NCI-H1092 treated with DMSO at 0.1 percent for 48 hours (cell line): ENCODE data around the gene CREB3L1.
A peak's percentile ranks its signal among the peaks of the same experiment; 100 is the strongest.

Experiments used
- DNase-seq: peaks from one replicate; lab custom pipeline; 2025; lab: John Stamatoyannopoulos, UW

The CREB3L1 gene

GRCh38 chr11:46327829-46328228 is 50.4 kb downstream of the CREB3L1 start:
- no peak for DNase-seq

DNA sequence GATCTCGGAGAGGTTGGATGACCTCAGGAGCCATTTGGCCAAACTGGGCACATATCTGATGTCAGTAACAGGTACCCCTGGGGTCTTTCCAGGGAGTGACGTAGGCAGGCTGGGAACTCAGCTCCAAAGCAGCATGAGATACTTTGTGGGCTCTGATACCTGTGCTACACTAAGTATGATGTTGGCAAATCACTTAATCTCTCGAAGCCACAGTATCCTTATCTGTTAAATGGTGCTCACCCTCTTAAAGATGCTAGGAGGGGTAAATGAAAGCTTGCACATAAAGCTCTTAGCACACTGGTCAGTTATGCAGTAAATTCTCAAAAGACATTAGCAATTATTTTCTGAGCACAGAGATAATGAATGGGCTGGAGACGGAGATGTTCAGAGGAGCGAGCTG is 52.7 kb downstream of the CREB3L1 start:
- no peak for DNase-seq

DNA sequence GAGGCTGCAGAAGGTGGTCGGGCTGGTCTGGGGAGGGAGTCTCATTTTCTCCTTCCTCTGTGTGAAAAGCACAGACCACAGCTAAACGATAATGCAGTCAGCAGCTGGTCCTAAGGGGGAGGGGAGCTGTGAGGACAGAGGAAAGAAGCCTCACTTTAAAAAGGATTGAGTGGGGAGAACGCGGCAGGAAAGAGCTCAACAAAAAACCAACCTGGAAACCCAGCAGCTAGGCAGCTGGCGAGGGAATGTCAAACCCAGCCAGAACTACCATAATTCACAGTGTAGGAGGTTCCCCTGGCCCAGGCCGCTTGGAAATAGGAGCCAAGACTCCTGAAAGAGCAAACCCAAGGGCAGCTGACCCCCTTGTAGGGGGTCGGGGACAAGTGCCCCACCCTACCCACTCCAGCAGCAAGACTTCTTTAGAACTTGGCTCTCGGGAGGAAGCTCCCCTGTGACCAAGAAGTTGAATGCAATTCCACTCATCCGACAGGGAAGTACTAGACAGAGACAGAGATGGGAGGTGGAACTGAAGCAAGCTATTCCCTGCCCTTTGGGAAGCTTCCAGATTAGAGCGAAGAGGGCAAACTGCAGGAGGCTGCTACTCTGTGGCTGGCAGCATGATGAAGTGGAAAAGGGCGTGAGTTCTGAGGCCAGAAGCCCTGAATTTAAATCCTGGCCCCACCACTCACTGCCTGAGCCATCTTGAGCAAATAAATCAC is 53.3 kb downstream of the CREB3L1 start:
- DNase-seq = peak; percentile 70

- DNase-seq = no peak
Measured at GRCh38 chr11:46331282-46331984, 54.0 kb downstream of the CREB3L1 start.

- no peak for DNase-seq
Measured at GRCh38 chr11:46332093-46332567, 54.7 kb downstream of the CREB3L1 start.

DNA sequence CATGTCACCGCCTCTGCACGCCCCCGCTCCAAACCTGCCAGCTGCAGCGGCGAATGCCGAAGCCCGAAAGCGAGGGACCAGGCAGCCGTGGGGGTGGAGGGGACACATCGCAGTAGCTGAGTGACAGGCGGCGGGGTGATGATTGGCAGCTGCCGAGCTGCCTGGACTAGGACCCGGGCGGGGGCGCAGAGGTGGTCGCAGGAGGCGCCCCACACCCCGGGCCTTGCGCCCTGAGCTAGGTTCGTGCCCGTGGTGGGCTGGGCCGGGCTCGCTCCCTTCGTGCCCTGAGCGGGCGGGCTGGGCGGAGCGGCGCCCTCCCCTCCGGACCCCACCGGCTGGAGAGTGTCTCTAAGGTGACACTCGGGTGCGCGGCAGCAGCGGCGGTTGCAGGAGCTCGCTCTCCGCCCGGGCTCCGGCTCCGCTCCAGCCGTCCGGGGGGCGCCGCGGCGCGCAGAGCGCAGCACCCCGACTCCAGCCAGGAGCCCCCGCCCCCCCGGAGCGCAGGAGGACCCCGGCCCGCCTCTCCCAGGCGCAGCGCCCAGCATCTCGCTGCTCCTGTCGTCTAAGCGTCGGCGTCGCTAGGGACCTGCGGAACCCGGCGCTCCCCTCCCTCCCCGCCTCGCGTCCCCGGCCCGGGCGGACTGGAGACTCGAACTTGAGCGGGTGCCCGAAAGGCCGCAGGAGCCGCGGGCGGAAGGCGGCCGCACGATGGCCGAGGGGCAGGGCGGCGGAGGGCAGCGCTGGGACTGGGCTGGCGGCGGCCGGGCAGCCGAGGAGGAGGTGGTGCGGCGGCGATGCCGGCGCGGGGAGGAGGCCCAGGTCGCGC is 55.3 kb downstream of the CREB3L1 start:
- DNase-seq = peak; percentile 33

DNA sequence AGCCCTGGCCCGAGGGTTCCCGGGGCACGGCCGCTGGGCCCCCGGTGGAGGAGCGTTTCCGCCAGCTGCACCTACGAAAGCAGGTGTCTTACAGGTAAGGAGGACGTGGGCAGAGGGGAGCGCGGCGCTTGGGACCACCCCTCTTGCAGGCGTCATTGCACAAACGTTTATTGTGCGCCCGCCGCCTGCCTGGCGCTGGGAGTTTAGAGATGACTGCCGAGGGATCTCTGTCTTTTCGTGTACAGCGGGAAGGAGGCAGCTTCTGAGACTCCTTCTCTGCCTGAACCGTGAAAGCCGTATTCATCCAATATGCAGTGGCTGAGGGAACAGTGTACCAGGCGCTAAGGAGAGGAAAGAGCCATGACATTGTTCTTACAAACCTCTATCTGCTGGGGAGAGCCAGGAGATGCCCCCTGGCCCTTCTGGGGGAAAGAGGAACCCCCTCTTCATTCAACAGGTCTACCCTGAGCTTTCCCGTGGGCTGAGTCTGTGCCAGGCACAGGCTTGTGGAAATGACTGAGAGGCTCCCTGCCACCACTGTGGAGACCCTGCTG is 56.0 kb downstream of the CREB3L1 start:
- peak; percentile 43 for DNase-seq

DNA sequence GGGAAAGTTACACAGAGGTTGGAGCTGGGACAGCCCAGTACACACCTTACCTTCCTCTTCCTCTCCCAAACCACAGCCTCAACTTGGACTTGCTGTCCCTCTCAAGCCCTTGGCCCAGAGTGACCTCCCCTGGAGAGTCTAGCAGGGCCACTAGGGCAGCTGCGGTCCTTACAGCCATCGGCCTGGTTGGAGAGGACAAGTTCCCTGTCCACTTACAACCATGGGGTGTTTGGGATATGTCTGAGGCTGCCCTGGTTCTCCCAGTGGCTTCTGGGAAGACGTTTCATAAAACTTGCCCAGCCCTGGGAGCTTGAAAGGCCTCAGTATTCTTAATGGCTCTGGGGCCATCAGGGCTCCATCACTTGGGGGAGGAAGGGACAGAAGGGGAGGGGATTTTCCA is 56.7 kb downstream of the CREB3L1 start:
- no peak for DNase-seq

- DNase-seq = no peak
Measured at GRCh38 chr11:46335271-46335670, 57.8 kb downstream of the CREB3L1 start.

GRCh38 chr11:46335890-46336562 is 58.6 kb downstream of the CREB3L1 start:
- DNase-seq = no peak

DNA sequence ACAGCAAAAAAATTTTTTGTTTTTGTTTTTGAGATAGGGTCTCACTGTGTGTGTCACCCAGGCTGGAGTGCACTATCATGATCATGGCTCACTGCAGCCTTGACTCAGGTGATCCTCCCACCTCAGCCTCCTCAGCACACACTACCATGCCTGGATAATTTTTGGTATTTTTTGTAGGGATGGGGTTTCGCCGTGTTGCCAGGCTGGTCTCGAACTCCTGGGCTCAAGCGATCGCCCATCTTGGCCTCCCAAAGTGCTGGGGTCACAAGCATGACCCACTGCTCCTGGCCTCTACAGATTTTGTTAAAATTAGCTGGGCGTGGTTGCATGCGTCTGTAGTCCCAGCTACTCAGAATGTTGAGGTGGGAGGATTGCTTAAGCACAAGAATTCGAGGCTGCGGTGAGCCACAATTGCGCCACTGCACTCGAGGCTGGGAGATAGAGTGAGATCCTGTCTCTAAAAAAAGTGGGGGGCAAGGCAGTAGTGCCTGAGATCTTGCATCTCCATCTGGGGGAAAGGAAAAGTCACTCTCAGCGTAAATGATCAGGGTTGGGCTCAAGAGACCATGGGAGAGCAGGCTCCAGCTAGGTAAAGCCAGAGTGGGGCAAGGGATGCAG is 59.2 kb downstream of the CREB3L1 start:
- no peak for DNase-seq

DNA sequence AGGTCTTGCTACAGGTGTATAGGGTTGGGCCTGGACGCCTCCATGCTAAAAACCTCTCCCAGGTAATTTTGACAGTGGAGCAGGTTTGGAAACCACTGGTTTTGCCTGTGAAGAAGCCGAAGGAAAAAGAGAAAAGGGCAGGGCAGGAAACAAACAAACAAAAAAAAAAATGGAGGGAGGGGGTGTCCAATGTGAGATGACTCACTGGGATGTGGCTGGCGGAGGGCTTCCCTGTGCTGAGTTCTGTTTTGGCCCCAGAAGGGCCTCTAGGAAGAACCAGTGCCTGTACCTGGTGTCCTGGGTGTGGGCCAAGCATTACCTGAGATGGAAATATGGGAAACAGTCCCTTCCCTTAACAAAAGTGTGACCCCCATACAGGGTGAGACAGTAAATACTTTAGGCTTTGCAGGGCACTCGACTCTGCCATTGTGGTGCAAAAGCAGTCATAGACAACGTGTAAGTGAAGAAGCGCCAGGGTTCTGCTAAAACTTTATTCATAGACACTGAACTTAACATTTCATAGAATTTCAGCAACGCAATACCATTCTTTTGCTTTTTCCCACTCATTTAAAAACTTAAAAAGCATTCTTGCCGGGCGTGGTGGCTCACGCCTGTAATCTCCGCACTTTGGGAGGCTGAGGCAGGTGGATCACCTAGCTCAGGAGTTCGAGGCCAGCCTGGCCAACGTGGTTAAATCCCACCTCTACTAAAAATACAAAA is 60.3 kb downstream of the CREB3L1 start:
- no peak for DNase-seq

DNA sequence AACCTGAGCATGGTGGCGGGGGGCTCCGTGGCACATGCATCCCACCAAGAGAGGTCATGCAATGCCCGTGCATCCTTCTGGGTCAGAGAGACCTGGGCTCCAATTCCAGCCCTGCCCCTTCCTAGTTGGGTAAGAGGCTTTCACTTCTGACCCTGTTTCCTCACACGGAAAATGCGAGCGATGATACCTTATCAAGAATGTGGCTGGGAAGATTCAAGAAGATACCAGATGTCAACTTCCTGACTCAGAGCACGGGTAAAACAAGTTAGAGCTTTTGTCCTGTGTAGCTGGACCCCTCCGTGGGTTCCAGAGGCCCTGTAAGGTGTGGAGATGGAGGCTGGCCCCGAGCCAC is 61.1 kb downstream of the CREB3L1 start:
- no peak for DNase-seq

- peak; percentile 66 for DNase-seq
Measured at GRCh38 chr11:46338988-46339666, 61.7 kb downstream of the CREB3L1 start.

DNA sequence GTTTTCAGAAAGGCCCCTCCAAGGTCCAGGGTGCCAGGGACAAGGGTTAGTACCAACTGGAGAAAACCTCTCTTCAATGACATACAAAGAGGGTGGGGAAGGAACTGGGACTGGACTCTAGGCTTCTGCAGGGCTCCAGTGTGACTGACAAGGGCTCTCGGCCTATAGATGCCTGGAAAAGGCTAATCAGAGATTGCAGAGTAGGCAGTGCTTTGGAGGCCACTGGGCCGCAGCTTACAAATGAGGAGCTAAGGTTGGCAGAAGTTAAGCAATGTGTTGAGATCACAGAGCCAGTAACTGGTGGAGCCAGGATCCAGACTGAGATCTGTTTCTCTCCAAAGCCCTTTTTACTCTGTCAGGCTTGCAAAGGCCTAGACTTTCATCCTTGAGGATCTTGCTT is 62.4 kb downstream of the CREB3L1 start:
- DNase-seq = no peak

- DNase-seq = no peak
Measured at GRCh38 chr11:46341454-46341853, 64.0 kb downstream of the CREB3L1 start.

GRCh38 chr11:46342239-46342638 is 64.8 kb downstream of the CREB3L1 start:
- no peak for DNase-seq

GRCh38 chr11:46343520-46343919 is 66.1 kb downstream of the CREB3L1 start:
- DNase-seq = no peak

GRCh38 chr11:46345131-46345597 is 67.7 kb downstream of the CREB3L1 start:
- no peak for DNase-seq

DNA sequence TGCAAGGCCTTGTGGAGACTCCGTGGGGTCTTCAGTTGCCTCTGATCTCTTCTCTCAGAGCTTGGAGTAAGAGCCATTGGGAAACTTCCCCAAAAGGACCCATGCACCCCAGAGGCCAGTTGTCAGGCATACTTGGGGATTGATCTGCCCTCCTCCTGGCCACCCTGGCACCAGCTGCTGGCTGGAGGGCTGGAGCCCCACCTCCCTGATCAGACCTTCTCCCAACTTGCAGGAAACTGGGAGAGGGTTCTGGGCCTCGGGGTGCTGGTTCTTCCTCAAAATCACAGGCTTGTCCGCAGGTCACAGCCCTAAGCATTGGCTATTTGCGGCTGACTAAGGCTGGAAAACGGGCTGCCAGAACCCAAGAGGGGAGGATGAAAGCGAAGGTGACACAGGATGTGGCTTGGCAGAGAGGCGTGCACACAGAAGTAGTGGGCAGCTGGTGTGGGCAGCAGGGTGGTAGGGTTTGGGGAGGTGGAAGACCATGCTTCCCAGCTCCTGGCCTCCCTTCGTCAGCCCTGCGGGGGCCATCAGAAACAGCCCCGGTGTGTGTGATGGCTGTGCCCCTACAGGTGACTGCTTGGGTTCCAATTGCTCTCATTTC is 68.5 kb downstream of the CREB3L1 start:
- no peak for DNase-seq
